H1 (cell line): ENCODE results near the gene MOB3B.

Experiments used
- CHD1 ChIP-seq: IDR thresholded peaks from 2 replicates; pipeline ENCODE4 v1.6.1; 2012; ENCODE audit warnings: low read depth, low read length, improper control_type of control experiment
- EZH2 ChIP-seq: fragments of 200-600 bp; sonication (generic); IDR thresholded peaks from 2 replicates; pipeline ENCODE4 v1.7.1; 2012; ENCODE audit warnings: low read depth, mild to moderate bottlenecking, moderate library complexity, low read length, inconsistent platforms; ENCODE audit not compliant: severe bottlenecking
- JUND ChIP-seq: IDR thresholded peaks from 2 replicates; pipeline ENCODE4 v1.6.1; 2011; ENCODE audit warnings: mild to moderate bottlenecking, improper control_type of control experiment, low read length
- MAX ChIP-seq: IDR thresholded peaks from 2 replicates; pipeline ENCODE4 v1.6.1; 2012; ENCODE audit warnings: inconsistent platforms
- POLR2A ChIP-seq, 2 experiments: IDR thresholded peaks; 1 replicate in 1 of 2; 2 replicates in 1 of 2; pipeline ENCODE4 v1.6.1; 2011; ENCODE audit warnings: low read depth in 2 of 2, low read length in 2 of 2, mild to moderate bottlenecking in 2 of 2; ENCODE audit errors: control extremely low read depth in 1 of 2
- POLR2AphosphoS5 ChIP-seq: IDR thresholded peaks from 2 replicates; pipeline ENCODE4 v1.6.1; 2011; ENCODE audit warnings: low read depth, low read length
- RXRA ChIP-seq: IDR thresholded peaks from 2 replicates; pipeline ENCODE4 v1.6.1; 2011; ENCODE audit warnings: low read depth, mild to moderate bottlenecking, low read length, moderate library complexity; ENCODE audit not compliant: insufficient read depth
- SP1 ChIP-seq: IDR thresholded peaks from 2 replicates; pipeline ENCODE4 v1.6.1; 2011; ENCODE audit warnings: low read depth, low read length
- YY1 ChIP-seq: IDR thresholded peaks from 2 replicates; pipeline ENCODE4 v1.6.1; 2011; ENCODE audit warnings: low read depth, mild to moderate bottlenecking, low read length
- TF ChIP-seq, protein P1 (sequence below), 3 experiments: IDR thresholded peaks; 1 replicate in 2 of 3; 2 replicates in 1 of 3; pipeline versions ENCODE4 v1.5.1 to v1.6.1; 2011; ENCODE audit warnings: low read length in 3 of 3, mild to moderate bottlenecking in 3 of 3, inconsistent platforms in 2 of 3, low read depth in 1 of 3, moderate library complexity in 1 of 3; ENCODE audit not compliant: insufficient read depth in 1 of 3; ENCODE audit errors: control extremely low read depth in 1 of 3
- TF ChIP-seq, protein P2 (sequence below): IDR thresholded peaks from 2 replicates; pipeline ENCODE4 v1.6.1; 2011; ENCODE audit warnings: low read depth, mild to moderate bottlenecking, low read length; ENCODE audit not compliant: insufficient read depth
- TF ChIP-seq, protein P3 (sequence below): IDR thresholded peaks from 2 replicates; pipeline ENCODE4 v1.6.1; 2011; ENCODE audit warnings: low read length, improper control_type of control experiment

- TF ChIP-seq, protein P1, sequence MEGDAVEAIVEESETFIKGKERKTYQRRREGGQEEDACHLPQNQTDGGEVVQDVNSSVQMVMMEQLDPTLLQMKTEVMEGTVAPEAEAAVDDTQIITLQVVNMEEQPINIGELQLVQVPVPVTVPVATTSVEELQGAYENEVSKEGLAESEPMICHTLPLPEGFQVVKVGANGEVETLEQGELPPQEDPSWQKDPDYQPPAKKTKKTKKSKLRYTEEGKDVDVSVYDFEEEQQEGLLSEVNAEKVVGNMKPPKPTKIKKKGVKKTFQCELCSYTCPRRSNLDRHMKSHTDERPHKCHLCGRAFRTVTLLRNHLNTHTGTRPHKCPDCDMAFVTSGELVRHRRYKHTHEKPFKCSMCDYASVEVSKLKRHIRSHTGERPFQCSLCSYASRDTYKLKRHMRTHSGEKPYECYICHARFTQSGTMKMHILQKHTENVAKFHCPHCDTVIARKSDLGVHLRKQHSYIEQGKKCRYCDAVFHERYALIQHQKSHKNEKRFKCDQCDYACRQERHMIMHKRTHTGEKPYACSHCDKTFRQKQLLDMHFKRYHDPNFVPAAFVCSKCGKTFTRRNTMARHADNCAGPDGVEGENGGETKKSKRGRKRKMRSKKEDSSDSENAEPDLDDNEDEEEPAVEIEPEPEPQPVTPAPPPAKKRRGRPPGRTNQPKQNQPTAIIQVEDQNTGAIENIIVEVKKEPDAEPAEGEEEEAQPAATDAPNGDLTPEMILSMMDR (IDR thresholded peaks at IDR 0.05; ENCODE audit: control extremely low read depth in 1 of 3, insufficient read depth in 1 of 3, low read depth in 1 of 3, low read length in 3 of 3): no peak
- TF ChIP-seq SP1: no peak
- TF ChIP-seq POLR2AphosphoS5: no peak
- TF ChIP-seq RXRA: no peak
- no peak for TF ChIP-seq YY1
- TF ChIP-seq EZH2: no peak
- TF ChIP-seq POLR2A (IDR thresholded peaks at IDR 0.05; ENCODE audit: control extremely low read depth in 1 of 2, low read depth in 2 of 2, low read length in 2 of 2): no peak
- TF ChIP-seq JUND: no peak
- no peak for TF ChIP-seq MAX
- TF ChIP-seq, protein P2, sequence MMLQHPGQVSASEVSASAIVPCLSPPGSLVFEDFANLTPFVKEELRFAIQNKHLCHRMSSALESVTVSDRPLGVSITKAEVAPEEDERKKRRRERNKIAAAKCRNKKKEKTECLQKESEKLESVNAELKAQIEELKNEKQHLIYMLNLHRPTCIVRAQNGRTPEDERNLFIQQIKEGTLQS: no peak
- TF ChIP-seq, protein P3, sequence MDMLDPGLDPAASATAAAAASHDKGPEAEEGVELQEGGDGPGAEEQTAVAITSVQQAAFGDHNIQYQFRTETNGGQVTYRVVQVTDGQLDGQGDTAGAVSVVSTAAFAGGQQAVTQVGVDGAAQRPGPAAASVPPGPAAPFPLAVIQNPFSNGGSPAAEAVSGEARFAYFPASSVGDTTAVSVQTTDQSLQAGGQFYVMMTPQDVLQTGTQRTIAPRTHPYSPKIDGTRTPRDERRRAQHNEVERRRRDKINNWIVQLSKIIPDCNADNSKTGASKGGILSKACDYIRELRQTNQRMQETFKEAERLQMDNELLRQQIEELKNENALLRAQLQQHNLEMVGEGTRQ: no peak
- TF ChIP-seq CHD1: no peak
These were observed 250.0 kb downstream of the MOB3B start for GRCh38 chr9:27279611-27280010.
